Right lobe of liver (tissue), 4 donors: Measurements from ENCODE around the gene DUSP6.

Experiments
- POLR2A ChIP-seq: fragments of 450-650 bp; IDR thresholded peaks from one replicate; pipeline ENCODE4 v1.6.1; 2017; ENCODE audit warnings: antibody characterized with exemption, mild to moderate bottlenecking
- TF ChIP-seq, protein P1 (sequence below), 4 donors: fragments of 200-600 bp in 3 of 4; fragments of 450-650 bp in 1 of 4; IDR thresholded peaks; one replicate each; pipeline versions ENCODE4 v1.5.1 to v1.8.0; 2016 to 2022; ENCODE audit warnings: antibody characterized with exemption in 4 of 4, mild to moderate bottlenecking in 2 of 4
- donor health status: DM: no; HTN: no; CAD: no.
- donor health status: DM: no; HTN: no; CAD: no.
- donor health status: DM: no; HTN: yes; CAD: no.

DNA sequence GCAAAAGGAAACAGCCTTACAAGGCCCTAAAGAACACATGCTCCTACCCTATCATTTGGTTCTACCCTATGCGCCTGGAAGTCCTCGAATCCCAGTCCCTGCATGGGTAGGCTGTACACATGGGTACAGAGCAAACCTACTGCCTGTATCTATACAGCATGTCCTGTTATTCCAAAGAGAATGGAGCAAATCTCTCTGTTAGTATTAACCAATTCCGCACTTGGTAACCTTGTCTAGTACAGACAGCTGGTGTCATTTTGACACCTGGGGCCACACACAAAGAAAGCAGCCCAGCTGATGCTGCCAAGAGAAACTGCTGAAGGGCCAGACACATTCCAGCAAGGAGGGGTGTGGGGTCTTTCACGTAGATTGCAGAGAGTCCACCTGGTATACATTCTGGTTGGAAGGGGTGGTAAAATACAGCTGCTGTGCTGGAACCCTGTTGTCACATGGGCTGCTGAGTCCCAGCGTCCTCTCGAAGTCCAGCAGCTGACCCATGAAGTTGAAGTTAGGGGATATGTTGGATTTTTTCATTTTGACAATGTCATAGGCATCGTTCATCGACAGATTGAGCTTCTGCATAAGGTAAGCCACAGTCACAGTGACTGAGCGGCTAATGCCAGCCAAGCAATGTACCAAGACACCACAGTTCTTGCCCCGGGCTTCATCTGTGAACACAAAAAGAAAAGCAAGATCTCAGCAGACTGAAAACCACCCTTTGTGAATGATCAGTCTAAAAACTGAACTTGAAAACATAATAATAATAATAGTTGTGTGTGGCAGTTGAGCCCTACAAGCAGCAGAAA lies 3.2 kb downstream of the DUSP6 start:
- TF ChIP-seq, protein P1, sequence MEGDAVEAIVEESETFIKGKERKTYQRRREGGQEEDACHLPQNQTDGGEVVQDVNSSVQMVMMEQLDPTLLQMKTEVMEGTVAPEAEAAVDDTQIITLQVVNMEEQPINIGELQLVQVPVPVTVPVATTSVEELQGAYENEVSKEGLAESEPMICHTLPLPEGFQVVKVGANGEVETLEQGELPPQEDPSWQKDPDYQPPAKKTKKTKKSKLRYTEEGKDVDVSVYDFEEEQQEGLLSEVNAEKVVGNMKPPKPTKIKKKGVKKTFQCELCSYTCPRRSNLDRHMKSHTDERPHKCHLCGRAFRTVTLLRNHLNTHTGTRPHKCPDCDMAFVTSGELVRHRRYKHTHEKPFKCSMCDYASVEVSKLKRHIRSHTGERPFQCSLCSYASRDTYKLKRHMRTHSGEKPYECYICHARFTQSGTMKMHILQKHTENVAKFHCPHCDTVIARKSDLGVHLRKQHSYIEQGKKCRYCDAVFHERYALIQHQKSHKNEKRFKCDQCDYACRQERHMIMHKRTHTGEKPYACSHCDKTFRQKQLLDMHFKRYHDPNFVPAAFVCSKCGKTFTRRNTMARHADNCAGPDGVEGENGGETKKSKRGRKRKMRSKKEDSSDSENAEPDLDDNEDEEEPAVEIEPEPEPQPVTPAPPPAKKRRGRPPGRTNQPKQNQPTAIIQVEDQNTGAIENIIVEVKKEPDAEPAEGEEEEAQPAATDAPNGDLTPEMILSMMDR (IDR thresholded peaks at IDR 0.05), result no peak
- TF ChIP-seq POLR2A, result peak; percentile 37
